ENCODE measurements around the gene VPS13A.
A peak's percentile ranks its signal among the peaks of the same experiment; 100 is the strongest.
"Not testable (repeated sequence)": the region's sequence is repeated elsewhere in the genome, so short reads cannot be mapped to it uniquely, and the experiment has no call there.

VPS13A gene

DNA sequence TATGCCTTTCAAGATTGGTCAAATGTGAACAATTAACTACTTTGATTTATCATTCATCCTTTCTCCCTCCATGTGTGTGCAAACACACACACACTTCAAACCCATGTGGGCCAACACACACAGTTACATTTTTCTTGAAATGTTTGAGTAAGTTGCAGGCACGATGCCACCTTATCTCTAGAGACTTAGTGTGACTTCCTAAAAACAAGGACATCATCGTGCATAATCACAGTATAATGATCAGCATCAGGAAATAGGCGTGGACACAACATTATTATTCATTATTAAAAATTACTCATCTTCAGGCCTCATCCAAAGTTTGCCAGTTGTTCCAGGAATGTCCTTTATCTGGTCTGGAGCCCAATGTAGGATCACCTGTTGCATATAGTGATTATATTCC, 261.3 kb downstream of the VPS13A start:
- no peak for DNase-seq (ENCODE audit: low read depth)
- H3K4me3 ChIP-seq (ENCODE audit: low read depth, low read length) = no peak overlapping the region
- TF ChIP-seq POLR2A (IDR thresholded peaks at IDR 0.05; ENCODE audit: extremely low read depth, insufficient read length) (no peak), MAX (IDR thresholded peaks at IDR 0.05; ENCODE audit: low read depth, low read length) (no peak), MYC (IDR thresholded peaks at IDR 0.05; ENCODE audit: low read depth, low read length) (no peak)
- TF ChIP-seq, protein P1, sequence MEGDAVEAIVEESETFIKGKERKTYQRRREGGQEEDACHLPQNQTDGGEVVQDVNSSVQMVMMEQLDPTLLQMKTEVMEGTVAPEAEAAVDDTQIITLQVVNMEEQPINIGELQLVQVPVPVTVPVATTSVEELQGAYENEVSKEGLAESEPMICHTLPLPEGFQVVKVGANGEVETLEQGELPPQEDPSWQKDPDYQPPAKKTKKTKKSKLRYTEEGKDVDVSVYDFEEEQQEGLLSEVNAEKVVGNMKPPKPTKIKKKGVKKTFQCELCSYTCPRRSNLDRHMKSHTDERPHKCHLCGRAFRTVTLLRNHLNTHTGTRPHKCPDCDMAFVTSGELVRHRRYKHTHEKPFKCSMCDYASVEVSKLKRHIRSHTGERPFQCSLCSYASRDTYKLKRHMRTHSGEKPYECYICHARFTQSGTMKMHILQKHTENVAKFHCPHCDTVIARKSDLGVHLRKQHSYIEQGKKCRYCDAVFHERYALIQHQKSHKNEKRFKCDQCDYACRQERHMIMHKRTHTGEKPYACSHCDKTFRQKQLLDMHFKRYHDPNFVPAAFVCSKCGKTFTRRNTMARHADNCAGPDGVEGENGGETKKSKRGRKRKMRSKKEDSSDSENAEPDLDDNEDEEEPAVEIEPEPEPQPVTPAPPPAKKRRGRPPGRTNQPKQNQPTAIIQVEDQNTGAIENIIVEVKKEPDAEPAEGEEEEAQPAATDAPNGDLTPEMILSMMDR (IDR thresholded peaks at IDR 0.05; ENCODE audit: low read depth, low read length) = no peak

DNA sequence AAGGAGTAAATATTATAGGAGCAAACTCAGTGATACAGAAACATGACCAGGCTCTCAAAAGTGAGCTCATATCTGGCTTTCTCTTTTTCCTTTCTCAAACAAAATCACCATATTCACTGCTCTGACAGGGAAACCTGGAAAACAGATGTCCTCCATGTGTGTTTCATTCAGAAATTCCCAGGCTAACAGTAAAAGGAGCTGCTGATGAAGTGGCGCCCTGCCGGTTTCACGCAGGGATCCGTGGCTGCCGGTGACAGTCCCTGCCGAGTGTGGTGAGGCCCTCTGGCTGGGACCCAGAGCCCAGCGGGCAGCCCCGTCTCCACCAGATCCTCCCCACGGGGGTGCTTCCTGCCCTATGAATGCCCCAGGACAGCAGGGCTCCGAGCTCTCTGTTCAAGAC, 262.7 kb downstream of the VPS13A start:
- H3K4me3 ChIP-seq (ENCODE audit: low read depth, low read length) = peak overlapping the region; percentile 9
- DNase-seq (ENCODE audit: low read depth) = peak; percentile 42
- TF ChIP-seq, protein P1 (IDR thresholded peaks at IDR 0.05; ENCODE audit: low read depth, low read length) = no peak
- TF ChIP-seq POLR2A (IDR thresholded peaks at IDR 0.05; ENCODE audit: extremely low read depth, insufficient read length) = no peak

DNA sequence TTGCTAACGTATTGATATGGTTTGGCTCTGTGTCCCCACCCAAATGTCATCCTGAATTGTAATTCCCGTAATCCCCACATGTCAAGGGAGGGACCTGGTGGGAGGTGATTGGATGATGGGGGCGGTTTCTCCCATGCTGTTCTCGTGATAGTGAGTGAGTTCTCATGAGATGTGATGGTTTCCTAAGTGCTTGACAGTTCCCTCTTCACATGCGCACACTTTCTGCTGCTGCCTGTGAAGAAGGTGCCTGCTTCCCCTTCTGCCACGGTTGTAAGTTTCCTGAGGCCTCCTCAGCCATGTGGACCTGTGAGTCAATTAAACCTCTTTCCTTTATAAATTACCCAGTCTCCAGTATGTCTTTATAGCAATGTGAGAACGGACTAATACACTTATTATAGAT, 263.8 kb downstream of the VPS13A start:
- TF ChIP-seq MAX (IDR thresholded peaks at IDR 0.05; ENCODE audit: low read depth, low read length) = 0 out of 2 replicates have a peak, but pooled peaks have one; percentile 13
- peak; percentile 60 for DNase-seq (ENCODE audit: low read depth)
- H3K4me3 ChIP-seq (ENCODE audit: low read depth, low read length) = not testable (repeated sequence)

DNA sequence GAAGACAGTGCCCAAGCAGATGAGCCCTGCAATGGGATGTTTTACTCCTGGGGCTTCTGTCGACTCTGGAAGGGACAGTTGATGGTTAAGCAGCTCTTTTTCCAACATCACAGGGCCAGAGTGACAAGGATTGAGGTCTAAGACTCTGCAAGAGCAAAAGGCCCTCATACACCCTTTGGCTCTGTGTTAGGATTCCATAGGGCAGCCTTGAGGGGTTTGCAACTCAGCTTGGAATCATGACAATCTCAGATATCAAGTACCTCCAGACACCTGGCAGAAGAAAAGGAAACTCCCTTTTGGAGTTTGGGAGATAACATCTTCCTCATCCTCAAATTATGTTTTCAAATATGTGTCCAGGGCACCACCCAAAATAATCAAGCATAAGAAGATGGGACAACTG, 265.1 kb downstream of the VPS13A start:
- no peak for DNase-seq (ENCODE audit: low read depth)
- no peak for TF ChIP-seq POLR2A (IDR thresholded peaks at IDR 0.05; ENCODE audit: extremely low read depth, insufficient read length)
- TF ChIP-seq, protein P1 (IDR thresholded peaks at IDR 0.05; ENCODE audit: low read depth, low read length) = no peak
- TF ChIP-seq MYC (IDR thresholded peaks at IDR 0.05; ENCODE audit: low read depth, low read length) = no peak
- TF ChIP-seq MAX (IDR thresholded peaks at IDR 0.05; ENCODE audit: low read depth, low read length) = no peak

GRCh38 chr9:77447646-77448045, 270.3 kb downstream of the VPS13A start:
- H3K4me3 ChIP-seq (ENCODE audit: low read depth, low read length) = no peak overlapping the region
- no peak for DNase-seq (ENCODE audit: low read depth)
- TF ChIP-seq MAX (IDR thresholded peaks at IDR 0.05; ENCODE audit: low read depth, low read length) (no peak), POLR2A (IDR thresholded peaks at IDR 0.05; ENCODE audit: extremely low read depth, insufficient read length) (no peak), MYC (IDR thresholded peaks at IDR 0.05; ENCODE audit: low read depth, low read length) (no peak)
- TF ChIP-seq, protein P1 (IDR thresholded peaks at IDR 0.05; ENCODE audit: low read depth, low read length) = no peak

More for the DNA sequence above, 265.1 kb downstream of the VPS13A start:
- no peak overlapping the region for H3K4me3 ChIP-seq (ENCODE audit: low read depth, low read length)

DNA sequence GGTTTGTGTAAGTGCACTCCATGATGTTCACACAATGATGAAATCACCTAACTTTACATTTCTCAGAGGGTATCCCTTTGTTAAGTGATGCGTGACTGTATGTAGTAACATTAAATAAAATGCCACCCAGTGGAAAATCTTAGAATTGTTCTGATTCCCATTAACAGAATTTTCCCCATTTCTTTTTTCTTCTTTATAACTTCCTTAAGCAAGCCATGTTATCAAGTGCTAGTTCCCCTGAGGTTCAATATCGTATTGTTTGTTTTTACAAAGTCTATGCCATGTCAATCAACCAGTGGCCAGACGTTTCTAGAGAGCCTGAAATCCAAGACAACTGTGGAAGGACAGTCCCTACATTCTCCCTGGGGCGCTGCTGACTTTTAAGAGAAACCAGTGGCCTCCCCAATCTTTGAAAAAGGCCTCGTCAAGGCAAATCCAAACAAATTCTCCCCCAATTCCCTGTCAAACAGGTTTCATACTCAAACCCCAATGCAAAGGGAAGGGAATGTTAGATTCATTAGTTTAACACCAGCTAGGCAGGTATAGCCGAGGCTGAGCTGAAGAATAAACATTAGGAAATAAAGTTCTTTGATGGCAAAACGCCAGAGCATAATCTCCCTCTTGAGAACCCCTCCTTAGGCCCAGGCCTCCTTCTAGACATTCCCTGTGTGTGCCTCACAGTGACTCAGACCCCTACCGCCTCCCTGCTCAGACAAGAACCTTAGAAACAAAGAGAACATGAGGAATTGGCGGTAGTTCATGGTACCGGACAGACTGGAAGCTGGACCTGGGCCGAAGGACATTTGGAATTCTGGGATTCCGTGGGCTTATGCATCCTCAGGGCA, 272.1 kb downstream of the VPS13A start:
- TF ChIP-seq, protein P1 (IDR thresholded peaks at IDR 0.05; ENCODE audit: low read depth, low read length) = no peak
- TF ChIP-seq MYC (IDR thresholded peaks at IDR 0.05; ENCODE audit: low read depth, low read length) (no peak), MAX (IDR thresholded peaks at IDR 0.05; ENCODE audit: low read depth, low read length) (no peak), POLR2A (IDR thresholded peaks at IDR 0.05; ENCODE audit: extremely low read depth, insufficient read length) (no peak)
- no peak overlapping the region for H3K4me3 ChIP-seq (ENCODE audit: low read depth, low read length)
- no peak for DNase-seq (ENCODE audit: low read depth)
